ENCODE measurements around the gene LRRC75B. TPM values are rescaled to one million over a fixed set of nuclear protein-coding genes. Genes with fewer than 3 reads are reported as not detected.

Gene LRRC75B
- total and polyA plus RNA-seq, 2 of the 8 experiments (the other 6 are each of a cell fraction or from before 2014, with no cell fraction given) = 12.2 to 26.6 TPM

DNA sequence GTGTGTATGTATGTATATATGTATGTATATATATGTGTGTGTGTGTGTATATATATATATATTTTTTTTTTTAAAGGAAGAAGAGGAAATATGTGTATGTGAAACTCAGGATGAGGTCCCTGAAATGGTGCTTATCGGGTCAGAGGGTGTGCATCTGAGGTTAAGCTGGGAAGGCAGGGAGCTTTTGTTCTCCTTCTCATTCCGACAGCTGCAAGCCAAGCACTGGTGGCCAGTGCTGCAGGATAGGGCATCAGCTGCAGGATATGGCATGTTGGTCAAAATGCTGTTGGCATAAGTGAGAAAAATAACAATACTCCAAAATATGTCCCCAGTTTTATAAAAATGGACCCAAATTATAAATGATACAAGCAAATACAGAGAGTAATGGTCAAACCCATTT is 29.6 kb downstream of the LRRC75B start:
- Histone ChIP-seq H3K23me2 (ENCODE audit: low read depth, low read length) (no peaks in the 10 kb centered on the region), H3K4ac (replicated peaks; ENCODE audit: insufficient read length, low read depth, low read length) (no peak overlapping the region), H2BK5ac (ENCODE audit: low read depth, low read length) (no peak overlapping the region), H3K79me2 (ENCODE audit: control insufficient read depth in 1 of 2, insufficient read depth in 2 of 2, low read length in 2 of 2) (peaks cover 59 to 89% of the 10 kb centered on the region in 2 experiments), H3K79me1 (ENCODE audit: low read depth, low read length) (peaks cover 25% of the 10 kb centered on the region), H3K14ac (ENCODE audit: insufficient read length) (no peak overlapping the region), H3K18ac (ENCODE audit: extremely low read depth, low read length) (no peak overlapping the region), H4K5ac (ENCODE audit: insufficient read length, low read depth, low read length) (no peak overlapping the region), H2BK20ac (ENCODE audit: low read length) (no peak overlapping the region), H2BK12ac (ENCODE audit: low read depth, low read length) (no peak overlapping the region), H3K23ac (ENCODE audit: insufficient read length) (no peak overlapping the region), H3K27me3 (replicated peaks in 1 of 4; ENCODE audit: control insufficient read depth in 3 of 4, extremely low read depth in 1 of 4, insufficient read depth in 3 of 4, low read length in 3 of 4) (no peaks in the 10 kb centered on the region), H3K27ac (ENCODE audit: low read depth, low read length) (no peak overlapping the region), H2BK120ac (replicated peaks; ENCODE audit: low read depth, low read length) (no peak overlapping the region), H3K36me3 (ENCODE audit: control insufficient read depth in 2 of 4, insufficient read depth in 4 of 4, low read length in 3 of 4) (peaks cover 17 to 65% (median 46%) of the 10 kb centered on the region in 4 experiments), H3K4me2 (ENCODE audit: insufficient read depth in 1 of 2, low read depth in 2 of 2, low read length in 2 of 2) (no peak overlapping the region), H4K91ac (replicated peaks; ENCODE audit: insufficient read length, low read length) (no peak overlapping the region), H4K20me1 (replicated peaks in 1 of 2; ENCODE audit: control insufficient read depth in 1 of 2, insufficient read depth in 2 of 2, low read length in 2 of 2) (peaks cover 22 to 44% of the 10 kb centered on the region in 2 experiments), H2AK5ac (ENCODE audit: low read depth, low read length) (no peak overlapping the region), H3K56ac (replicated peaks; ENCODE audit: insufficient read length, low read depth, low read length) (no peak overlapping the region), H3K9ac (replicated peaks in 1 of 4; ENCODE audit: extremely low read depth in 1 of 4, low read depth in 3 of 4, low read length in 3 of 4) (no peak overlapping the region), H3K4me1 (replicated peaks in 1 of 4; ENCODE audit: control insufficient read depth in 3 of 4, insufficient read depth in 4 of 4, low read length in 3 of 4) (no peaks in the 10 kb centered on the region), H3K9me3 (ENCODE audit: insufficient read depth in 2 of 2, low read depth in 1 of 2, low read length in 1 of 2) (no peaks in the 10 kb centered on the region), H4K8ac (ENCODE audit: extremely low read depth, insufficient read depth, low read length) (no peak overlapping the region), H2BK15ac (ENCODE audit: low read length) (no peak overlapping the region), H2AFZ (ENCODE audit: low read length) (no peak overlapping the region), H3K4me3 (ENCODE audit: extremely low read depth in 1 of 4, insufficient read depth in 2 of 4, low read depth in 3 of 4, low read length in 4 of 4) (no peak overlapping the region)
- no peak for TF ChIP-seq SIX5 (IDR thresholded peaks at IDR 0.05; ENCODE audit: low read depth, low read length)
- TF ChIP-seq BACH1 (IDR thresholded peaks at IDR 0.05; ENCODE audit: low read length) = no peak
- no peak for TF ChIP-seq YY1 (IDR thresholded peaks at IDR 0.05; ENCODE audit: low read depth, low read length)
- no peak for TF ChIP-seq KDM4A (IDR thresholded peaks at IDR 0.05; ENCODE audit: low read depth, low read length, severe bottlenecking)
- TF ChIP-seq HDAC2 (IDR thresholded peaks at IDR 0.05; ENCODE audit: borderline replicate concordance in 1 of 2, low read depth in 2 of 2, low read length in 2 of 2) = no peak
- TF ChIP-seq TBP (IDR thresholded peaks at IDR 0.05; ENCODE audit: low read depth, low read length) = no peak
- no peak for TF ChIP-seq TAF1 (IDR thresholded peaks at IDR 0.05; ENCODE audit: low read depth, low read length)
- no peak for TF ChIP-seq PHF8 (conservative IDR thresholded peaks at IDR 0.05; ENCODE audit: low read depth, low read length)
- TF ChIP-seq SP1 (IDR thresholded peaks at IDR 0.05; ENCODE audit: low read depth, low read length) = no peak
- TF ChIP-seq JUN (IDR thresholded peaks at IDR 0.05; ENCODE audit: low read depth, low read length) = no peak
- no peak for TF ChIP-seq SIRT6 (IDR thresholded peaks at IDR 0.05; ENCODE audit: low read length)
- TF ChIP-seq CBX8 (IDR thresholded peaks at IDR 0.05; ENCODE audit: borderline replicate concordance, low read depth, low read length) = no peak
- TF ChIP-seq RFX5 (IDR thresholded peaks at IDR 0.05; ENCODE audit: borderline replicate concordance, low read depth, low read length) = no peak
- no peak for TF ChIP-seq EZH2 (IDR thresholded peaks at IDR 0.05; ENCODE audit: low read depth, low read length, severe bottlenecking)
- CTCF ChIA-PET (ENCODE audit: partially characterized antibody) = interaction anchor here (0.9 kb wide), 1 partner anchor 13 kb away, joined by 3 read pairs; no protein-coding TSS in a partner anchor
- POLR2A ChIA-PET (ENCODE audit: partially characterized antibody) = interaction anchor here (0.7 to 9.0 kb wide), 5 partner anchors 8 to 29 kb away, joined by 3 to 91 read pairs (median 21); partner anchors contain the start of genes GUCD1, LRRC75B and SNRPD3
- FAIRE-seq (no peak), DNase-seq (ENCODE audit: low read depth in 1 of 2, low spot score in 2 of 2) (no peak)
- WGBS, 2 experiments (ENCODE audit: extremely low coverage in 1 of 2, insufficient coverage in 1 of 2, insufficient read length in 1 of 2, insufficient replicate concordance in 2 of 2, low coverage in 1 of 2, low lambda C conversion rate in 2 of 2, missing lambda C conversion rate in 1 of 2) = 92% methylated on average over 2 of the region's 2 CpGs; no CpG with 5 or more reads in 1 of the 2 experiments
